Uterus (tissue), 4 donors: ENCODE data around the gene TANGO2. TPM values are rescaled to one million over a fixed set of nuclear protein-coding genes. Genes with fewer than 3 reads are reported as not detected.

Experiments used
- DNase-seq, 2 donors: peaks; one replicate each; pipeline ENCODE4 v3.0.0-alpha.2; 2019 to 2020
- H3K27ac ChIP-seq, 2 donors: fragments of 200-600 bp; sonication (generic); 1 replicate in 1 of 2; 2 replicates in 1 of 2; pipeline ENCODE4 v1.5.1; 2016 to 2018
- H3K27me3 ChIP-seq, 2 donors: fragments of 200-600 bp; sonication (generic); one replicate each; pipeline ENCODE4 v1.5.1; 2018 to 2019; ENCODE audit warnings: control low read depth in 1 of 2
- H3K36me3 ChIP-seq, 2 donors: fragments of 200-600 bp; sonication (generic); one replicate each; pipeline ENCODE4 v1.5.1; 2019; ENCODE audit warnings: control low read depth in 1 of 2
- H3K4me1 ChIP-seq, 2 donors: fragments of 200-600 bp; sonication (generic); one replicate each; pipeline ENCODE4 v1.5.1; 2018 to 2019; ENCODE audit warnings: control low read depth in 1 of 2
- H3K4me3 ChIP-seq, 2 donors: fragments of 200-600 bp; sonication (generic); 1 replicate in 1 of 2; 2 replicates in 1 of 2; pipeline ENCODE4 v1.5.1; 2018 to 2019; ENCODE audit warnings: mild to moderate bottlenecking in 1 of 2
- H3K9me3 ChIP-seq, 2 donors: fragments of 200-600 bp; sonication (generic); one replicate each; pipeline ENCODE4 v1.5.1; 2019; ENCODE audit warnings: control low read depth in 1 of 2
- POLR2A ChIP-seq, 2 donors: fragments of 450-650 bp; IDR thresholded peaks; one replicate each; pipeline ENCODE4 v1.6.1; 2016; ENCODE audit warnings: antibody characterized with exemption in 2 of 2, mild to moderate bottlenecking in 1 of 2, moderate library complexity in 1 of 2
- intact Hi-C: fragments of 100-400 bp; cut with DNase I; formaldehyde crosslinking; loops from one replicate; pipeline ENCODE4 v1.15.1; 2023; ENCODE audit warnings: low total_unique reads
- total RNA-seq, 4 donors: library from RNA; depleted of rRNA in 3 of 4; stranded (reverse); fragments of >200 nt in 3 of 4; gene quantifications; one replicate each; pipeline versions ENCODE4 v1.1.0 to v1.2.4, GENCODE V29; 2014 to 2023
- TF ChIP-seq, protein P1 (sequence below), 4 experiments: fragments of 200-600 bp in 2 of 4; fragments of 450-650 bp in 2 of 4; sonication (generic) in 2 of 4; IDR thresholded peaks; one replicate each; pipeline ENCODE4 v1.5.1; 2016 to 2019; ENCODE audit warnings: antibody characterized with exemption in 4 of 4, mild to moderate bottlenecking in 2 of 4, moderate library complexity in 1 of 4
- donor health status: DM: yes; HTN: yes; CAD: no.

TANGO2 gene
- total RNA-seq, 4 donors from 2014 or later: 2.8 to 25.1 (median 13.3) TPM

DNA sequence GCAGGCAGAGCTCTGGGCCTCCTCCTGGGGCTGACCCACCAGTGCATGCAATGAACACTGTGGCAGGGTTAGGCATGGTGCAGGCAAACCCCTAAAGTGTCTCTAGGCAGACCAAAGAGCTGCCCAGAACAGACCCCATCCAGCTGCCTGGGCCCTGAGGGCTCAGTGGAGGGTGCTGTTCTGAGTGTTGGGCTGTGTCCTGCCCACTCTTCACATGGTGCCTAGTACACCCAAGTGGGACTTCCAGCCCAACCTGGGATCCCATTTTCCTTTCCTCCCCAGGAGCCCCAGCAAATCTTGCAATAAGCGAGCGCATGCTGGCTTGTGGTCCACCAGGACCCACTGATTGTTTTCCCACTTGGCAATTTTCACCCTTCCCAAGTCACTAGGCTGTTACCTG lies 30.7 kb upstream of the TANGO2 start:
- intact Hi-C loops: no loop called here
- Histone ChIP-seq H3K9me3 (no peaks in the 10 kb centered on the region), H3K4me1 (peaks cover 0 to 17% of the 10 kb centered on the region in 2 donors), H3K36me3 (no peaks in the 10 kb centered on the region), H3K27ac (no peak overlapping the region), H3K4me3 (no peak overlapping the region), H3K27me3 (no peaks in the 10 kb centered on the region)
- no peak for DNase-seq
- TF ChIP-seq, protein P1, sequence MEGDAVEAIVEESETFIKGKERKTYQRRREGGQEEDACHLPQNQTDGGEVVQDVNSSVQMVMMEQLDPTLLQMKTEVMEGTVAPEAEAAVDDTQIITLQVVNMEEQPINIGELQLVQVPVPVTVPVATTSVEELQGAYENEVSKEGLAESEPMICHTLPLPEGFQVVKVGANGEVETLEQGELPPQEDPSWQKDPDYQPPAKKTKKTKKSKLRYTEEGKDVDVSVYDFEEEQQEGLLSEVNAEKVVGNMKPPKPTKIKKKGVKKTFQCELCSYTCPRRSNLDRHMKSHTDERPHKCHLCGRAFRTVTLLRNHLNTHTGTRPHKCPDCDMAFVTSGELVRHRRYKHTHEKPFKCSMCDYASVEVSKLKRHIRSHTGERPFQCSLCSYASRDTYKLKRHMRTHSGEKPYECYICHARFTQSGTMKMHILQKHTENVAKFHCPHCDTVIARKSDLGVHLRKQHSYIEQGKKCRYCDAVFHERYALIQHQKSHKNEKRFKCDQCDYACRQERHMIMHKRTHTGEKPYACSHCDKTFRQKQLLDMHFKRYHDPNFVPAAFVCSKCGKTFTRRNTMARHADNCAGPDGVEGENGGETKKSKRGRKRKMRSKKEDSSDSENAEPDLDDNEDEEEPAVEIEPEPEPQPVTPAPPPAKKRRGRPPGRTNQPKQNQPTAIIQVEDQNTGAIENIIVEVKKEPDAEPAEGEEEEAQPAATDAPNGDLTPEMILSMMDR (IDR thresholded peaks at IDR 0.05): no peak
- no peak for TF ChIP-seq POLR2A (IDR thresholded peaks at IDR 0.05)

- H3K4me3 ChIP-seq: no peak overlapping the region
- H3K27me3 ChIP-seq: no peaks in the 10 kb centered on the region
- intact Hi-C loops: no loop called here
- H3K27ac ChIP-seq: no peak overlapping the region
- H3K4me1 ChIP-seq: peaks cover 0 to 19% of the 10 kb centered on the region in 2 donors
- no peaks in the 10 kb centered on the region for H3K36me3 ChIP-seq
- no peaks in the 10 kb centered on the region for H3K9me3 ChIP-seq
- TF ChIP-seq POLR2A (IDR thresholded peaks at IDR 0.05): no peak
- TF ChIP-seq, protein P1 (IDR thresholded peaks at IDR 0.05): no peak
- no peak for DNase-seq
Measured at GRCh38 chr22:19990609-19991394, 30.1 kb upstream of the TANGO2 start.

GRCh38 chr22:19991395-19991644 lies 29.6 kb upstream of the TANGO2 start:
- intact Hi-C loops: no loop called here
- no peaks in the 10 kb centered on the region for H3K36me3 ChIP-seq
- no peak overlapping the region for H3K4me3 ChIP-seq
- no peak overlapping the region for H3K27ac ChIP-seq
- H3K4me1 ChIP-seq: peaks cover 0 to 15% of the 10 kb centered on the region in 2 donors
- no peaks in the 10 kb centered on the region for H3K9me3 ChIP-seq
- no peaks in the 10 kb centered on the region for H3K27me3 ChIP-seq
- TF ChIP-seq, protein P1 (IDR thresholded peaks at IDR 0.05): no peak
- no peak for TF ChIP-seq POLR2A (IDR thresholded peaks at IDR 0.05)
- no peak for DNase-seq

DNA sequence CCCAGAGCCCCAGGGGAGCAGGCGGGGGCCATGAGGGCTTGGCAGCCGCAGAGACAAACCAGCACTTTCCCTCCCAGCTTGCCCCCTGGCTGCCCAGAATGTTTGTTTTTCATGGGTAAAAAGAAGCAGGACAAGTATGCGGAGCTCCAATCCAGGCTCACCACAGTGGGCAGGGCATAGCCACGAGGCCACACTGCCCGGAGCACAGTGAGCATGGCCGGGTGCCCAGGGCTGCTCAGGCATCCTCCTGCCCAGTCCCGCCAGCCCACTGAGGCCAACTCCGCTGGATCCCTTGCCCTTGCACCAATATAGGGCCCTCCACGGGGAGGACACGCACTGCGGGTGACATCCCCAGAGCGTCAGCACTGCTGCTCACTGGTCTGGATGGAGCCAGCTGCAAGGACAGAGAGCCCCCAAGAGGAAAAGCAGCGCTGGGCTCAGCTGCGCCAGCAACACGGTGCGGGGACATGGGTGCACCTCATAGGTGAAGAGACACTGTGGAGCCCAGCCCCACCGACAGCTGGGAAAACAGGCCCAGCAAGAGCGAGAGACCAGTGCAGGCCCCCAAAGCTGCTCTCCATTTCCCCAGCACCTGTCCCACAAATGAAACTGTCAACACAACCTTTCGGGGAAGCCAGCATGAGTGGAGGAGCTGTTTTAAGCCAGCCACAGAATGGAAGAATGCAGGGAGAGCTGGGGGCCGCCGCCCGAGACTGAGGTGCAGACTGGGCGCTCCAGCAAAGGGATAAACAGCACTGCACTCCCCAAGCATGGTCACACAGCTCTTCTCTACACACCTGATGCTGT lies 29.1 kb upstream of the TANGO2 start:
- no peak overlapping the region for H3K4me3 ChIP-seq
- no peaks in the 10 kb centered on the region for H3K27me3 ChIP-seq
- no peak for TF ChIP-seq POLR2A (IDR thresholded peaks at IDR 0.05)
- TF ChIP-seq, protein P1 (IDR thresholded peaks at IDR 0.05): no peak
- intact Hi-C loops: no loop called here
- no peaks in the 10 kb centered on the region for H3K9me3 ChIP-seq
- H3K4me1 ChIP-seq: peaks cover 0 to 13% of the 10 kb centered on the region in 2 donors
- H3K27ac ChIP-seq: no peak overlapping the region
- no peak for DNase-seq
- no peaks in the 10 kb centered on the region for H3K36me3 ChIP-seq

- H3K9me3 ChIP-seq: no peaks in the 10 kb centered on the region
- H3K36me3 ChIP-seq: no peaks in the 10 kb centered on the region
- intact Hi-C loops: no loop called here
- H3K27ac ChIP-seq: no peak overlapping the region
- no peak overlapping the region for H3K4me3 ChIP-seq
- H3K4me1 ChIP-seq: peaks cover 0 to 9% of the 10 kb centered on the region in 2 donors
- no peak for DNase-seq
- no peaks in the 10 kb centered on the region for H3K27me3 ChIP-seq
- no peak for TF ChIP-seq POLR2A (IDR thresholded peaks at IDR 0.05)
- TF ChIP-seq, protein P1 (IDR thresholded peaks at IDR 0.05): no peak
Measured at GRCh38 chr22:19992481-19992911, 28.4 kb upstream of the TANGO2 start.
